Colonic mucosa (tissue), 4 donors: ENCODE data around the gene POFUT1. TPM values are rescaled to one million over a fixed set of nuclear protein-coding genes. Genes with fewer than 3 reads are reported as not detected.

Experiments
- DNase-seq: peaks from one replicate; pipeline ENCODE4 v3.0.0-alpha.2; 2020
- H3K27ac ChIP-seq: fragments of 200-600 bp; one replicate; pipeline ENCODE4 v1.8.0; 2021
- H3K27me3 ChIP-seq: fragments of 200-600 bp; one replicate; pipeline ENCODE4 v1.8.0; 2021
- H3K36me3 ChIP-seq: fragments of 200-600 bp; one replicate; pipeline ENCODE4 v1.8.0; 2021
- H3K4me1 ChIP-seq: fragments of 200-600 bp; one replicate; pipeline ENCODE4 v1.8.0; 2021; ENCODE audit warnings: mild to moderate bottlenecking
- H3K4me3 ChIP-seq: fragments of 200-600 bp; one replicate; pipeline ENCODE4 v1.8.0; 2021
- H3K9ac ChIP-seq, 2 donors: one replicate each; pipeline ENCODE4 v1.7.0; 2013; ENCODE audit warnings: control low read depth in 2 of 2, low read depth in 2 of 2, low read length in 2 of 2
- H3K9me3 ChIP-seq: fragments of 200-600 bp; one replicate; pipeline ENCODE4 v1.8.0; 2021
- intact Hi-C: fragments of 100-400 bp; cut with DNase I; formaldehyde crosslinking; loops from one replicate; pipeline ENCODE4 v1.14.1; 2022
- total RNA-seq, 2 donors: library from RNA; stranded (reverse); fragmentation: NEBNext Ultra II Directional in 1 of 2; extraction: Animal tissue kit (Norgen Biotek cat#: 25700) in 1 of 2; gene quantifications; one replicate each; pipeline ENCODE4 v1.2.1, GENCODE V29; 2021
- TF ChIP-seq, protein P1 (sequence below): fragments of 200-600 bp; IDR thresholded peaks from one replicate; pipeline ENCODE4 v1.8.0; 2022; ENCODE audit warnings: antibody characterized with exemption, mild to moderate bottlenecking
- donor health status: healthy.
- donor health status: DM: no; HTN: no; CAD: no.
- donor health status: DM: no; HTN: no; CAD: no.

POFUT1 gene
- total RNA-seq, 2 donors from 2014 or later, result 26.9 to 36.3 TPM

DNA sequence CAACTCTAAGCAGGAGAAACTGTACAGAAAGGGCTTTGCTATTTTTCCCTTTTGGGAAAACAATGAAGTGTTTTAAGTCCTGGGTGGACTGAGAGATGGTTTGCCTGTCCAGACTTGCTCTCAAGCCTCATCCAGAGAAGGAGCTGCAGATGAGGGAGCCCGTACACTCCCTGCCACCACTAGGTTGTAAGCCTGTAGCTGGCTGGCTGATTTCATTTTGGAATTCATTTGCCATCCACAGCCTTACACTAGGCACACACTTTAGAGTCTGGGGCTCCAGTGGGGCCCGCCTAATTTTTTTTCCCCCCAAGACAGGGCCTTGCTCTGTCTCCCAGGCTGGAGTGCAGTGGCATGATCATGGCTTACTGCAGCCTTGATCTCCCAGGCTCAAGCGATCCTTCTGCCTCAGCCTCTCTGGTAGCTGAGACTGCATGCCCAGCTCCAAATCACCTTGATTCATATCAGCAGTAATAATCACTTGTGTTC, 28.4 kb downstream of the POFUT1 start:
- Histone ChIP-seq H3K36me3 (no peaks in the 10 kb centered on the region), H3K4me3 (no peak overlapping the region), H3K27ac (peak overlapping the region; percentile 61), H3K27me3 (no peaks in the 10 kb centered on the region), H3K9ac (peak overlapping the region in 1 of 2 donors; percentile 80), H3K4me1 (no peaks in the 10 kb centered on the region), H3K9me3 (no peaks in the 10 kb centered on the region)
- TF ChIP-seq, protein P1, sequence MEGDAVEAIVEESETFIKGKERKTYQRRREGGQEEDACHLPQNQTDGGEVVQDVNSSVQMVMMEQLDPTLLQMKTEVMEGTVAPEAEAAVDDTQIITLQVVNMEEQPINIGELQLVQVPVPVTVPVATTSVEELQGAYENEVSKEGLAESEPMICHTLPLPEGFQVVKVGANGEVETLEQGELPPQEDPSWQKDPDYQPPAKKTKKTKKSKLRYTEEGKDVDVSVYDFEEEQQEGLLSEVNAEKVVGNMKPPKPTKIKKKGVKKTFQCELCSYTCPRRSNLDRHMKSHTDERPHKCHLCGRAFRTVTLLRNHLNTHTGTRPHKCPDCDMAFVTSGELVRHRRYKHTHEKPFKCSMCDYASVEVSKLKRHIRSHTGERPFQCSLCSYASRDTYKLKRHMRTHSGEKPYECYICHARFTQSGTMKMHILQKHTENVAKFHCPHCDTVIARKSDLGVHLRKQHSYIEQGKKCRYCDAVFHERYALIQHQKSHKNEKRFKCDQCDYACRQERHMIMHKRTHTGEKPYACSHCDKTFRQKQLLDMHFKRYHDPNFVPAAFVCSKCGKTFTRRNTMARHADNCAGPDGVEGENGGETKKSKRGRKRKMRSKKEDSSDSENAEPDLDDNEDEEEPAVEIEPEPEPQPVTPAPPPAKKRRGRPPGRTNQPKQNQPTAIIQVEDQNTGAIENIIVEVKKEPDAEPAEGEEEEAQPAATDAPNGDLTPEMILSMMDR, result no peak
- intact Hi-C loops, result no loop called here
- no peak for DNase-seq

DNA sequence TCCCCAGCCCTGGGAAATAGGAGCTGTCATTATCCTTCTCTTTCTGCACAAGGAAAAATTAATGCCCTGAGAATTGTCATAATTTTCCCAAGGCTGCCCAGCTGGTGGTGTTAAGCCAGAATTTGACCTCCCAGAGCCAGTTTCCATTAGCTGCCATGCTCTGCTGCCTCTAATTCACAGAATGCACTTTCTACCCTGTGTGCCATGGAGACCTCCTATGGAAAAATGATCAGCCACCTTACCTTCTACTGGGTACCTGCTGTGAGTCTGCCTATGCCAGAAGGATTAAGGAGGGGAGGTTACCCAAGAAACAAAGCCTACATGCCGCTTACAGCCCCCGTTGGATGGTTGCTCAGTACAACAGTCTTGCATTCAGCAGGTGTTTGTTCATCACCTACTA, 29.1 kb downstream of the POFUT1 start:
- no peak overlapping the region for H3K4me3 ChIP-seq
- H3K27ac ChIP-seq, result peak overlapping the region; percentile 61
- H3K4me1 ChIP-seq, result no peaks in the 10 kb centered on the region
- intact Hi-C loops, result no loop called here
- H3K27me3 ChIP-seq, result no peaks in the 10 kb centered on the region
- H3K9ac ChIP-seq, result peak overlapping the region in 1 of 2 donors; percentile 80
- no peak for DNase-seq
- no peaks in the 10 kb centered on the region for H3K36me3 ChIP-seq
- no peaks in the 10 kb centered on the region for H3K9me3 ChIP-seq
- TF ChIP-seq, protein P1, result no peak

- no peaks in the 10 kb centered on the region for H3K27me3 ChIP-seq
- intact Hi-C loops, result no loop called here
- TF ChIP-seq, protein P1, result no peak
- no peak overlapping the region for H3K9ac ChIP-seq
- H3K27ac ChIP-seq, result no peak overlapping the region
- H3K36me3 ChIP-seq, result no peaks in the 10 kb centered on the region
- no peaks in the 10 kb centered on the region for H3K9me3 ChIP-seq
- DNase-seq, result no peak
- H3K4me3 ChIP-seq, result no peak overlapping the region
- no peaks in the 10 kb centered on the region for H3K4me1 ChIP-seq
These were observed 29.7 kb downstream of the POFUT1 start for GRCh38 chr20:32237419-32237818.

DNA sequence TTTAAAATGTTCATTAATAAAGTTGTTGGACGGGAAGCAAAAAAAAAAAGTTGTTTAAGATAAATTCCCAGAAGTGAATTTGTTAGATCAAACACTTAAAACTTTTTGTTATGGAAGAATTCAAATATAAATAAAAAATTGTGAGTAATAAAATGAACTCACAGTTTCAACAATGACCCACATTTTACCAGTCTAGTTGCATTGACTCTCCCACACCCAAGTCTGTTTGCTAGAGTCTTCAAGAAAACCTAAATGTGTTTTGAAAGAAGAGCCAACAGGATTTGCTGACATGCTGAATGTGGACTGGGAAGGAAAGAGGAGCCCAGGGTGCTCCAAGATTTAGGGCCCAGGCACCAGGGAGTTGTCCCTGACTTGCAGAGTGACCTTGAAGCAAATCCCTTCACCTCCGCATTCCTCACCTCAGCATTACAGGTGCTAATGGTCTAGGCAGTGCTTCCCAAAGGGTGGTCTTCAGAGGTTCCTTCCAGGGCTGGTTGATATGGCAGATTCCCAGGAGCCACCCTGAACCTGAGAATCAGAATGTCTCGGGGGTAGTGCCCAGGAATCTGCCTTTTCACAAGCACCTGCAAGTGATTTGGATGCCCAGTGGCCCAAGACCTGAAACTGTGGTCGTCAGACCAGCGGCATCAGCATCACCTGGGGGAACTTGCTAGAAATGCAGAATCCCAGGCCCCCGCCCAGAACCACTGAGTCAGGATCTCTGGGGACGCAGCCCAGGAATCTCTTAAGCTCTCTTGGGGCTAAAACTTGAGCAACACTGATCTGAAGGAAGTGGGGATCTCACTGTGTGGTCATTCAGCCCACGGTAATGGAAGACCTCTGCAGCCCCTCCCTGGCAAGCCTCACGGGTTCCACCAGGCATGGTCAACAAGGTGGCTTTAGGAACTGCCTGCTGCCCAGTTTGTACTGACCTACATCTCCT, 31.1 kb downstream of the POFUT1 start:
- DNase-seq, result no peak
- Histone ChIP-seq H3K9me3 (no peaks in the 10 kb centered on the region), H3K9ac (no peak overlapping the region), H3K27me3 (no peaks in the 10 kb centered on the region), H3K4me1 (no peaks in the 10 kb centered on the region), H3K27ac (no peak overlapping the region), H3K36me3 (no peaks in the 10 kb centered on the region), H3K4me3 (no peak overlapping the region)
- intact Hi-C loops, result no loop called here
- TF ChIP-seq, protein P1, result no peak

DNA sequence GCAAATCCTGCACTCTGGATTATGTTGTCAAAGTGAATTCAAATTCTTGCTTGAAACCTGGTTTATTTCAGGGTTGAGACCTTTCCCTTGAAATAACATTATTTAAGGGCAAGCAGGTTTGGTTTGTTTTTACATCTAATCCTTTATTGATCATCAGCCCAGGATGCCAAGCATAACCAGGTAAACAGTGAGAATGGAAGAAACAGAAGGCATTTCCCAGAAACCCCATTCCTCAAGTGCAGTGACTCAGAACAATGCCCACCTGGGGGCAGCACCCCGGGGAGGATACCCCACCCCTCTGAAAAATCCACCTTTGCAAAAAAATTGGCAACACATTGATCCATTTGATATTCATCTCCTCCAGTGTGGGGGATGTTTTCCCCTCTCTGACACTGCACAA, 32.5 kb downstream of the POFUT1 start:
- TF ChIP-seq, protein P1, result no peak
- Histone ChIP-seq H3K4me1 (no peaks in the 10 kb centered on the region), H3K27ac (no peak overlapping the region), H3K9me3 (no peaks in the 10 kb centered on the region), H3K9ac (no peak overlapping the region), H3K36me3 (no peaks in the 10 kb centered on the region), H3K4me3 (no peak overlapping the region), H3K27me3 (no peaks in the 10 kb centered on the region)
- intact Hi-C loops, result no loop called here
- no peak for DNase-seq
